ENCODE data around the gene ZBTB16.

ZBTB16 gene

GRCh38 chr11:114291381-114291780 is 231.9 kb downstream of the ZBTB16 start:
- no peak overlapping the region for H3K27ac Mint-ChIP-seq
- peaks cover 14% of the 10 kb centered on the region for H3K27me3 Mint-ChIP-seq
- no peak overlapping the region for H3K4me3 Mint-ChIP-seq
- ATAC-seq (no peak), DNase-seq (no peak)
- H3K4me1 Mint-ChIP-seq = no peaks in the 10 kb centered on the region
- no peaks in the 10 kb centered on the region for H3K9me3 Mint-ChIP-seq

- DNase-seq (no peak), ATAC-seq (no peak)
- Mint-ChIP-seq H3K4me3 (no peak overlapping the region), H3K4me1 (no peaks in the 10 kb centered on the region), H3K27ac (no peak overlapping the region), H3K27me3 (peaks cover 14% of the 10 kb centered on the region), H3K9me3 (no peaks in the 10 kb centered on the region)
Observed at GRCh38 chr11:114291842-114292680, 232.6 kb downstream of the ZBTB16 start.

- no peak for DNase-seq
- ATAC-seq = no peak
Observed at GRCh38 chr11:114293201-114293711, 233.7 kb downstream of the ZBTB16 start.

GRCh38 chr11:114295676-114296604 is 236.4 kb downstream of the ZBTB16 start, which contains the start of gene NNMT:
Gene NNMT (plus strand): TSS chr11:114296399. CDS start chr11:114296557, 158 bp downstream.
- H3K27me3 Mint-ChIP-seq = peaks cover 6% of the 10 kb centered on the region

More at GRCh38 chr11:114293201-114293711, 233.7 kb downstream of the ZBTB16 start:
- H3K9me3 Mint-ChIP-seq = no peaks in the 10 kb centered on the region
- H3K4me1 Mint-ChIP-seq = no peaks in the 10 kb centered on the region
- H3K27ac Mint-ChIP-seq = no peak overlapping the region
- H3K27me3 Mint-ChIP-seq = peaks cover 14% of the 10 kb centered on the region
- H3K4me3 Mint-ChIP-seq = no peak overlapping the region

GRCh38 chr11:114296605-114297372 is 237.3 kb downstream of the ZBTB16 start:
- Mint-ChIP-seq H3K4me1 (no peaks in the 10 kb centered on the region), H3K9me3 (peaks cover 0 to 5% of the 10 kb centered on the region in 2 donors), H3K27ac (no peak overlapping the region), H3K4me3 (no peak overlapping the region), H3K27me3 (no peaks in the 10 kb centered on the region)
- DNase-seq = no peak
- no peak for ATAC-seq

More at GRCh38 chr11:114295676-114296604, 236.4 kb downstream of the ZBTB16 start, which contains the start of gene NNMT:
- ATAC-seq (no peak), DNase-seq (no peak)
- H3K4me1 Mint-ChIP-seq = no peaks in the 10 kb centered on the region
- H3K4me3 Mint-ChIP-seq = no peak within 1 kb of the TSS
- no peak within 1 kb of the TSS for H3K27ac Mint-ChIP-seq
- peaks cover 0 to 5% of the 10 kb centered on the region in 2 donors for H3K9me3 Mint-ChIP-seq

- H3K9me3 Mint-ChIP-seq = peaks cover 5% of the 10 kb centered on the region in 2 donors
- H3K4me3 Mint-ChIP-seq = no peak overlapping the region
- ATAC-seq (no peak), DNase-seq (no peak)
- H3K4me1 Mint-ChIP-seq = no peaks in the 10 kb centered on the region
- H3K27me3 Mint-ChIP-seq = no peaks in the 10 kb centered on the region
- H3K27ac Mint-ChIP-seq = no peak overlapping the region
Observed at GRCh38 chr11:114297806-114298709, 238.5 kb downstream of the ZBTB16 start.

- H3K4me3 Mint-ChIP-seq = no peak overlapping the region
- no peaks in the 10 kb centered on the region for H3K27me3 Mint-ChIP-seq
- H3K27ac Mint-ChIP-seq = no peak overlapping the region
- ATAC-seq (no peak), DNase-seq (no peak)
- peaks cover 5% of the 10 kb centered on the region in 2 donors for H3K9me3 Mint-ChIP-seq
- H3K4me1 Mint-ChIP-seq = no peaks in the 10 kb centered on the region
Observed at GRCh38 chr11:114298710-114299109, 239.2 kb downstream of the ZBTB16 start.

Measured in stimulated activated naive CD8-positive, alpha-beta T cell treated with anti-CD3 and anti-CD28 coated beads, Interleukin-15, amount 100 ng/mL, for 72 hours (primary cell).